AG10803 (cell line): ENCODE measurements around the gene ITPRID1.
"Not testable (repeated sequence)": the region's sequence is repeated elsewhere in the genome, so short reads cannot be mapped to it uniquely, and the experiment has no call there.

Source experiments
- DNase-seq: peaks from one replicate; pipeline ENCODE4 v3.0.0; 2010; ENCODE audit warnings: low read depth
- H3K4me3 ChIP-seq: 2 replicates; pipeline ENCODE4 v1.5.1; 2011; ENCODE audit warnings: mild to moderate bottlenecking, low read length, control low read depth
- TF ChIP-seq, protein P1 (sequence below): conservative IDR thresholded peaks from 2 replicates; pipeline ENCODE4 v1.5.1; 2011; ENCODE audit warnings: mild to moderate bottlenecking, low read length, control low read depth, inconsistent platforms

ITPRID1 gene

DNA sequence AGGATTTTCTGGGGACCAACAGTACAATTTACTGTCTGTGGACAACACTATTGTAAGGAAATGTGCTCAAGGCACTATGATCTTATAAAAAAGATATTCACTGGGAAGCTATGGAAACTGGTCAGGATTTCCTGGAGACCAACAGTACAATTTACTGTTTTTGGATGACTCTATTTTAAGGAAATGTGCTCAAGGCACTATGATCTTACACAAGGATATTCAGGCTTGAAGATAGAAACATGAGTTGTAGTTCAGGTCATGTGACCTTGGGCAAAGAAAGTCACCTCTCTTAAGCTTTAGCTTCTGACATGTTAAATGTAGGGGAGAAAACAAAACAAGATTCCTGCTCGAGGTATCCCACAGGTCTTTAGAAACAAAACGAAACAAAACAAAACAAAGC lies 1.7 kb upstream of the ITPRID1 start:
- no peak overlapping the region for H3K4me3 ChIP-seq
- no peak for DNase-seq
- TF ChIP-seq, protein P1, sequence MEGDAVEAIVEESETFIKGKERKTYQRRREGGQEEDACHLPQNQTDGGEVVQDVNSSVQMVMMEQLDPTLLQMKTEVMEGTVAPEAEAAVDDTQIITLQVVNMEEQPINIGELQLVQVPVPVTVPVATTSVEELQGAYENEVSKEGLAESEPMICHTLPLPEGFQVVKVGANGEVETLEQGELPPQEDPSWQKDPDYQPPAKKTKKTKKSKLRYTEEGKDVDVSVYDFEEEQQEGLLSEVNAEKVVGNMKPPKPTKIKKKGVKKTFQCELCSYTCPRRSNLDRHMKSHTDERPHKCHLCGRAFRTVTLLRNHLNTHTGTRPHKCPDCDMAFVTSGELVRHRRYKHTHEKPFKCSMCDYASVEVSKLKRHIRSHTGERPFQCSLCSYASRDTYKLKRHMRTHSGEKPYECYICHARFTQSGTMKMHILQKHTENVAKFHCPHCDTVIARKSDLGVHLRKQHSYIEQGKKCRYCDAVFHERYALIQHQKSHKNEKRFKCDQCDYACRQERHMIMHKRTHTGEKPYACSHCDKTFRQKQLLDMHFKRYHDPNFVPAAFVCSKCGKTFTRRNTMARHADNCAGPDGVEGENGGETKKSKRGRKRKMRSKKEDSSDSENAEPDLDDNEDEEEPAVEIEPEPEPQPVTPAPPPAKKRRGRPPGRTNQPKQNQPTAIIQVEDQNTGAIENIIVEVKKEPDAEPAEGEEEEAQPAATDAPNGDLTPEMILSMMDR = no peak

DNA sequence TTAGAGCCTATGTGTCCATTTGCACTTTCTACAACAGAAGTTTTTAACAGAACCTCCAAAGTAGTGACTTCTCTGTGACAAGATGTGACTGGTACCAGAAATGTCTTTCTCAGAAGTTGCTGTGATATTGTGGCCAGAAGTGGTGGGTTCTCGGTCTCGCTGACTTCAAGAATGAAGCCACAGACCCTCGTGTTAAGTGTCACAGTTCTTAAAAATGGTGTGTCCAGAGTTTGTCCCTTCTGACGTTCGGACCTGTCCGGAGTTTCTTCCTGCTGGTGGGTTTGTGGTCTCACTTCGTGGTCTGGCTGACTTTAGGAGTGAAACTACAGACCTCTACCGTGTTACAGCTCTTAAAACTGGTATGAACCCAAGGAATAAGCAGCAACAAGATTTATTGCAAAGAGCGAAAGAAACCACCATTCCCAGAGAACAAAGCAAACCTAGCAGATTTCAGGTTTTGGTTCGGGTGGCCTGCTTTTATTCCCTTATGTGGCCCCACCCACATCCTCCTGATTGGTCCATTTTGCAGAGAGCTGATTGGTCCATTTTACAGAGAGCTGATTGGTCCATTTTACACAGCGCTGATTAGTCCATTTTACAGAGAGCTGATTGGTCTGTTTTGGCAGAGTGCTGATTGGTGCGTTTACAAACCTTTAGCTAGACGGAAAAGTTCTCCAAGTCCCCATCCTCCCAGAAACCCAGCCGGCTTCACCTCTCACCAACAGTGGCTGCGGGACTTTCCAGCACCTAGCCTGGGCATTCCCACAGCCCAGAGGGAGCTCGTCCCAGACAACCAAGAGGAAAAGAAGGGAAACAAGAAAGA lies 3.0 kb downstream of the ITPRID1 start:
- H3K4me3 ChIP-seq = no peak overlapping the region
- TF ChIP-seq, protein P1 = no peak
- no peak for DNase-seq

DNA sequence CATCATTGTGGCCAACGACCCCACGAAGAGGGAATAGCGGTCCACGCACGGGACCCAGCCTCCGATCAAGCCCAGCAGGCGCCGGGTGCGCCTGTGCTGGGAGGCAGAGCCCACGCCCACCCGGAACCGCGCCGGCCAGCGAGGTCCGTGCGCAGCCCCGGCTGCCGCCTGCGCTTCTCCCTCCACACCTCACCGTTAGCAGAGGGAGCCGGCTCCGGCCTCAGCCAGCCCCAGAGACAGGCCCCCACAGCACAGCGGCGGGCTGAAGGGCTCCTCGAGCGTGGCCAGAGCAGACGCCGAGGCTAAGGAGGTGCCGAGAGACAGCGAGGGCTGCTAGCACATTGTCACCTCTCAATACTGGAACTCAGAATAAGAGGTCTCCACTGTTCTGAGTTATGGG lies 3.6 kb downstream of the ITPRID1 start:
- no peak overlapping the region for H3K4me3 ChIP-seq
- no peak for DNase-seq
- TF ChIP-seq, protein P1 = no peak

DNA sequence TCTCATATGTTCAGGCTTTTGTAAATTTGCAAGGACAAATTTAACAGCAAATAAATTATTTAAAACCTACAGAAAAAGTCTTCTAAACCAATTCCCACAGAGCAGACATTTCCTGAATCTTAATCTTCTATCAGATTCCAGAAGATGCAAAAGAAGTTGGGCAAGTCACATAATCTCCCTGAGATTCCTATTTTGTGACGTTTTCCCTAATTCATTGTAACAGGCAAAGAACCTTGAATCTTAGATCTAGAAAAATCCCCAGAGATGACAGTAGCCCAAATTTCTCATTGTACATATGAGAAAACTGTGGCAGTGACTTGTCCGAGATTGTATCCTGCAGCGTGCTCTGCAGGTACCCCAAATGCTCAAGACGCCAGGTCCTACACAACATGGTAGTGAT lies 4.9 kb downstream of the ITPRID1 start:
- TF ChIP-seq, protein P1 = no peak
- H3K4me3 ChIP-seq = no peak overlapping the region

DNA sequence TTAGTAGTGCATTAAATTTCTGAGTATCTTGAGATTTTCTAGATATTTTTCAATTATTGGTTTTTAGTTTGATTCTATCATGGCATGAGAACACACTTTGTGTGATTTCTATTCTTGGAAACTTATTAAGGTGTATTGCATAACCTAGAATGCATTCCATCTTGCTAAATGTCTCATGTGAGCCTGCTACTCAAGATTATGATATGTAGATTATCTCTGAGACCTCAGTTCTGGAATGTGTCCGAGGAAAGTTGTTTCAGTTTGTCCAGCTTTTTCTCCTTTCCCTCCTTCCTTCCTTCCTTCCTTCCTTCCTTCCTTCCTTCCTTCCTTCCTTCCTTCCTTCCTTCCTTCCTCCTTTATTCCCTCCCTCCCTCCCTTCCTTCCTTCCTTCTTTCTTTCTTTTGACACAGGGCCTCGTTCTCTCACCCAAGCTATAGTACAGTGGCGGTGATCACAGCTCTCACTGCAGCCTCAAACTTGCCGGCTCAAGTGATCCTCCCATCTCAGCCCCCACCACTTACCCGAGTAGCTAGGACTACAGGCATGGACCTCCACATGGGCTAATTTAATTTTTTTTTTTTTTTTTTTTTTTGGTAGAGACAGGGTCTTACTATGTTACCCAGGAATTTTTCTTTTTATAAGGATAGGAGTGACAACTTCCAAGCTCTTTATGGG lies 7.6 kb downstream of the ITPRID1 start:
- no peak for DNase-seq
- H3K4me3 ChIP-seq = no peak overlapping the region
- TF ChIP-seq, protein P1 = no peak

More for the DNA sequence above, 4.9 kb downstream of the ITPRID1 start:
- no peak for DNase-seq

DNA sequence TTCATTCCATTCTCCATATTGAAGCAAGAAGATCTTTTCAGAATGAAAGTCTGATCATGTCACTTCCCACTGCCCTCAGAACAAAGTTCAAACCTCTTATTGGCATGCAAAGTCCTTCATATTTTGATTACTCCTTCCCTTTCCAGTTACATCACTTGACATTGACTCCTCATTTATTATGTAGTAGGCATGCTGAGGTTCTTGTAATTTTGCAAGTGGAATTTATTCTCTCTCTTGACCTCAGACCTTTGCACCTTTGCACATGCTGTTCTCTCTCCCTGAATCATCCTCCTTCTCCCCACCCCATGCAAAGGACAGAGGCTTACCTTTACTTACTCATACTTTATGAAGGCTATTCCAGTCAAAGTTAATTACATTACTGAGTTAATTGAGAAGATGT lies 13.0 kb downstream of the ITPRID1 start:
- TF ChIP-seq, protein P1 = no peak
- H3K4me3 ChIP-seq = no peak overlapping the region
- no peak for DNase-seq

DNA sequence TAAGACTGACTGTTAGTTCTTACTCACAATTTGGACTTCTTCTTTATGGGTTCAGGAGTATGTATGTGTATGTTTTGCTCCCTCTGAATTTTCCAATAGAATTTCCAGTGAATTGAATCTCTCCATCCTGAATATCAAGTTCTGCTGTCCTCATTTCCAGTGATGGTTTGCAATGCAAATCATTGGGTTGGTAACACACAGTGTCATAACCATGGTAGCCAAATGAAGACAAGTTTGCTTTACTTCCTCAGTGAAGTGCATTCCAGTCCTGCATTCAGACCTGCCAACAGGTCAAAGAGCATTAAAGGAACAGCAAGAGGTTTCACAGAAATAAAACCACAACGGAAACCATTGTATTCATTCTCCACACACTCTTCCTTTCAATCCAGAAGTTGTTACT lies 15.2 kb downstream of the ITPRID1 start:
- no peak overlapping the region for H3K4me3 ChIP-seq
- DNase-seq = no peak
- TF ChIP-seq, protein P1 = no peak

DNA sequence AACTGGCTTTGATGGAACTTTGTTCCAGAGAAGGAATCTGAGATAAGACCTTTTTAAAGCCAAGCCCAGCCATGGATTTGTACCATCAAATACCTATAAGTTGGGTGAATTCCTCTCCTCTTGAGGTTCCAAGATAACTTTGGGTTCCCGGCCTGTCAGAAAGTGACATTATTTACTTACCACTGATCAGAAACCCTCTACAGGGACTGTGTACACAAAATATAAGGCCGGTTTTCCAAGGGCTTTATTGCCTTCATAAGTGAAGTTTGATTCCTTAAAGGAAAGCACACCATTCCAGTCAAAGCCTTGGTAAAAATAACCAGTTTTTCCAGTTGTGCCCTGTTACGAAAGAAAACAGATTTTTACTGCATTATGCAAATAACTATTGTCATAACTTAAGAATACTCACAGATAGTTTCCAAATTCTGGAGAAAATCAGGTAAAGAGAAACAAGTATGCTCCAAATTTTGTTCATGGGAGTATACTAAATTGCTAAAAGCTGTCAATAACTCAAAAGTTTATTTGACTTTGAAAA lies 26.8 kb downstream of the ITPRID1 start:
- H3K4me3 ChIP-seq, DNase-seq: not testable (repeated sequence)
